Measurements from ENCODE around the gene PAQR5.

DNA sequence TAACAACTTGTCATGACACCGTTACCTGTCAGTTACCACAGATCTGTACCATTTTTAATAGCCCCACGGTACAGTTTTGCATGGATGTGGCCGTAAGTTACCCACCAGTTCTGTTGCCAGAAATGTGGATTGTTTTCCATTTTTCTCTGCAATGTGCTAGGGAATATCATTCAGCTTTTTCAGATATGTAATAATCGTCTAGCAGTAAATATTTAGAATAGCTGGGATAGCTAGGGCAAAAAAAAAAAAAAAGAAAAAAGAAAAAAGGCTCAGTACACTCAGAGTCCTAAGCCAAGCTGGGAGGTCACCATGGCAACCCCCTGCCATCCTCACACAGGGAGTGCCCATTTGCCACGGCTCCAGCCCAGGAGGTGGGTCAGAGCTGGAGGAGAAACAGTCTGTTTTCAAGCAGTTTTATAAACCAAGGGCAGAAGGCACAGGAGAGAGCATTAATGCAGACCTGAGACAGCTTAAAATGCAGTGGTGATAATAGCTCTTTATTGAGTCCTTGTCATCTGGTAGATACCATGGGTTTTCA lies 25.2 kb downstream of the PAQR5 start:
- TF ChIP-seq CTCF (conservative IDR thresholded peaks at IDR 0.05; ENCODE audit: low read length) (no peak), EZH2phosphoT487 (IDR thresholded peaks at IDR 0.05; ENCODE audit: borderline replicate concordance) (no peak)

Measured in Loucy (cell line).